Activated CD4-positive, CD25-positive, alpha-beta regulatory T cell treated with anti-CD3 and anti-CD28 coated beads, Interleukin-2, amount 50 U/mL, for 72 hours (primary cell): ENCODE data around the gene SIAH2.

ENCODE experiments used
- DNase-seq: peaks from one replicate; pipeline ENCODE4 v3.0.0; 2021

The SIAH2 gene

DNA sequence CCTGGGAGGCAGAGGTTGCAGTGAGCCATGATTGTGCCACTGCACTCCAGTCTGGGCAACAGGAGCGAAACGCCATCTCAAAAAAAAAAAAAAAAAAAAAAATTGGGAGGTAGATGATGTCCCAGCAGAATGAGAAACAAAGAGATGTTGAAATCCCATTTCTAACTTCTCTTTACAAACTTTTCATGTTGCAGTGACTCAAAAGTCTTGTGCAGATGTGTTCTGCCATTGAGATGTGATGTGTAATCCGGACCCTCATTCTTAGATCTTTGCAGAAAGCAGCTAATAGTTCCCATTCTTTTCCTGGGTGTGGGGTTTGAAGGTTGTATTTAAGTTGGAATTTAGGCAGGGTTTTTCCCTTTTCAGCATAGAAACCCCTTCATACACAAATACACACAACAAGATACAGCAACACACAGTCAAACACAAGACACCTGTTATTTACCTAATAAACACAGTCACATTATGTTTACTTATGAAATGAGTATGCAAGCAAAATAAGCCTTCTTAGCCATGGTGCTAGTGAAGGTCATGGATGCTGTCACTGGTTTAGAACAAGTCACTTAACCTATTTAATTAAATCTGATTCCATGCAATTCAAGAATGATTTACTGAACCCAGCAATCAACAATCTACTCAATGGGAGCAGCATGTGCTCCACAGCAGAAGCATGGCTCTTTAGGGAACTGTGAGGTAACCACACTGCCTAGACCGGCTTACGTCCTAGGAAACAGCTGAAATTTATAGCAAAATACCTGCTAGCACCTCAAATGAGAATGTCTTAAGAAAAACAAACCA is 14.9 kb downstream of the SIAH2 start:
- DNase-seq: no peak

DNA sequence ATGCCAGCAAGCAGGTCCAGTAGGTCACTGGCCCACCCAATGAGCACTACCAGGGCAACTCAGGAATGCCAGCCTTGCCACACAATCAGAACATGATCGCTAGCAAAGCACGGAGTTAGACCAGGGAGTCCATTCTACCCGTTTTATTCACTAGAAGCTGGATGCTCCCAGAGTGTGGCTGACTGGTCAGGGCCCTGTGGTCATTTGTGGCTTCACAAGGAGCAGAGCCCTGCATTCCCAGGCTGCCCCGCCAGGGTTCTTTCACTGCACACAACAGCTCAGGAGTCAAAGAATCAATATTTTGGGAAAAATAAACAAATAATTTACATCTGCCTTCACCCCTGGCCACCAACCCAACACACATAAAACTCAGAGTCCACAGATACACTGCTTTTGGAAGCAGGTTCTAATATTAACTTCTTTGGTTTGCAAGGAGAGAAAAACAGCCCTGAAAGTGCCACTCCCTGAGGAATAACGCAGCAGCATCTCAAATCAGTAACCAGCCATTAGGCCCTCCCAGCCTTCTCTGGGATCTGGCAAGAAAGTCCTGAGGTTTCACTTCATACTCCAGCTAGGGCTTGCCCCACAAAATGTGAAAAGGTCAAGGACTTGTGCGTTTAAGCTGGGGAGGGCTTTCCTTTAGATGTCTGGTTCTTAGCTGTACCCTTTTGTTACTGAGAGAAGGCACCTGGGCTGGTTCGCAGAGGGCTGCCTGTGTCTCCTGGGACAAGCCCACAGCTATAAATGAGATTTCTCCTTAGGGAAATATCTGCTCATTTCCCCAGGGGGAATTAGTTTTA is 16.0 kb downstream of the SIAH2 start:
- DNase-seq: no peak

GRCh38 chr3:150745832-150746231 is 17.1 kb downstream of the SIAH2 start:
- no peak for DNase-seq

DNA sequence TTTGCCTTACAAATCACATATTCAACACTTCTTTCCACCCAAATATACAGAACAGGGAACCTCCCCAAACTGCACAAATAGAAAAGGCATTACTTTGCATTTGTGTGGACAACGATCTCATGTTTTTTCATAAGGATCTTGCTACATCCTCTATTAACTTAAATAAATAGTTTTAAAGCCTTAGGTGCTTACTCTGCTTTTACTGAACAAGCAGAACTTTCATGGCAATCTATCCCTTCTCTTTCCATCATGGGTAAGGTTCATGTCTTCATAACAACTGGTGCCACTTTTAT is 18.1 kb downstream of the SIAH2 start:
- no peak for DNase-seq

DNA sequence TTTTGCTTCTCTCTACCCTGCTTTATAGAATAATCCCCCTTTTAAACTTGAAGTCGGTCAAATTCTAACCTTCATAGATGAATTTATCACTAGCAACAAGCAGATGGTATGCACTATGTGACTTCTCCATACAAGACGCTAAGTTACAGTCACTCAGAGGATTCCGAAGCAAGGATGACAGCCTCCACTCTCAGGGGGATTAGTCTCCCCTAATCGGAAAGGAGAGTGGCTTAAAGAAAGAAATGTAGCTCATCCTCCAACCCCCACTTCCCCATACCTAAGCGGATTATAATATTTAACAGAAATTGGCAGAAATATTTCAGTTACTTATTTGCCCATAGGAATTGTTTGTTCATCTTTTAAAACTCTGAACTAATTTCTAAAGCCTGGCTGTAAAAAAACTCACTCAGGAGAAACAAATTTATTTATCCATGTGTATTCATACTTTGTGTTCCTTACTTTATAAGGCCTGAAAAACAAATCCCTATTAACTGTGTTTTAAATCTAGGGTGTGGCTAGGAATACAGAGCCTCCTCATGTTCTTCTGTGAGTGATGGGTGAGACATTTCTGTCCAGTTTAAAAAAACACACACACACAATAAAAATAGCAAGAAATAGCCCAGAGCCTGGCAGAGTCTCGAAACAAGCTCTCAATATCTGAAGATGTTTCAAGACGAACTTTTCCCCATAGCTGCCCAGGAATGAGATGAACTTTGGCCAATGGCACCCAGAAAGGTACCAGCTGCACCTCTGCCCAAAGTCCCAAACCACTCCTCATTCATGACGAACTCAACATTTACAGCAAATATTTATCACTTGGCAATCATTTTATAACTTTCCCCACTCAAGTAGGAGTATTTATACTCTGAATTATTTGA is 18.7 kb downstream of the SIAH2 start:
- DNase-seq: no peak

- DNase-seq: no peak
Measured at GRCh38 chr3:150743508-150743907, 19.5 kb downstream of the SIAH2 start.

DNA sequence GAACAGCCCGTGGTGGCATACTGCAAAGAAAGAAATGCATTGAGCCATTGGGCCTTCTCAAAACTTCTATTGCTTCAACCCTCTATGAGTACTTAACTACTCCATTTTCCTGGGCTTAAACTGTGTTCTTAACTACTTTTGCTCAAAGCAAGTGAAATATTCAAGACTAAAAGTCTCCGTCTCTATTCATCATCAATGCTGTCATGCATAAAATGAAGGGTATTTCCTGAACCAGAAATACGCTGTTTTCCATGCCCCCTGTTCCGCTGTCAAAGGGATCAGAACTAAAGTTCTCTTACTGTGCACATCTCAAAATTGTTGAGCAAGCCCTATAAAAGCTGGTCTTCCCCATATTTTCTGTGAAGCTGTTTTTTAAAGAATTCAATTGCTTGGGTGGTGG is 20.3 kb downstream of the SIAH2 start:
- no peak for DNase-seq

DNA sequence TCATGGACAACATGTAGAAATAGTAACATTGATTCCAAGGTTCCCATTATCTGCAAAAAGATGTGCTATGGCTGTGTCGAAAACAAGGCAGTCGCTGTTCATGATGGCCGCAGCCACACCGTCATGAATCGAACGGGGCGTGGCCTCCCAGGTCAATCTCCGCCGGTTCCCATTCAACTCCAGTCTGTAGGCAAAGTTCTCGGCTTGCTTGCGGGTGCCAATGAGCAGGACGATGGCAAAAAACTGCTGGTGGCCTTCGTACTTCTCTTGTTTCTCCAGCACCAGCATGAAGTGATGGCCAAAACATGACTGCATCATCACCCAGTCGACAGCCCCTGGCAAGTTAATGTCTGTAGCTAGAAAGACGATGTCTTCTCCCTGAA is 20.8 kb downstream of the SIAH2 start:
- DNase-seq: no peak

- DNase-seq: no peak
Measured at GRCh38 chr3:150741497-150742140, 21.4 kb downstream of the SIAH2 start.

GRCh38 chr3:150740733-150741496 is 22.1 kb downstream of the SIAH2 start:
- no peak for DNase-seq

- no peak for DNase-seq
Measured at GRCh38 chr3:150739877-150740645, 22.9 kb downstream of the SIAH2 start.

DNA sequence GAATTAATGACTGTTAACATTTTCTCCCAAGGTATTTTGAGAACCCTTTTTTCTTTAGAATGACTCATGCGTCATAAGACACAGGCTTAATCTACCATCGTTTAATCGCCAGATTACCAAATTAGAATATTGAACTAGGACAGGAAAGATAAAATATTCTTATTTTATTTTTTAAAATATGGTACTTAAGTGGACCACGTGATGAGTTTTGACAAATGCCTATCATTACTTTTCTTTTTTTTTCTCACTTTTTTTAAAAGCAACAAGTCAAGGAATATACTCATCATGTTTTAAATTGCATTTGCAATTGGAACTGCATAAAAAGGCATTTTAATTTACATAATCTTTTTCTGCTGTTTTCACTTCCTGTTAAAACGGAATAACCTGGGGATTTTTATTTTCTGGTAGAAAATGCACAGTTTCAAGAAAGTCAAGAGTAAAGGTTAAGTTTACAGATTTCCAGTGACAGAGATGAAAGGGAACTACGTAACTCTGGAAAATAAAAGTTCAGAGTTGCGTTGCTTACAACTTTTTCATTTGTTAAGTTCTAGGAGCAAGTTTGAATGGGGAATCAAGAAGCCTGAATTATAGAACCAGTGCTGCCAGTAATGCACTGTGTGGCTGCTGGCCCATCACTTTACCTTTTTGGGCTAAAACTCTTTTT is 23.6 kb downstream of the SIAH2 start:
- no peak for DNase-seq

- DNase-seq: no peak
Measured at GRCh38 chr3:150738688-150739087, 24.3 kb downstream of the SIAH2 start.

DNA sequence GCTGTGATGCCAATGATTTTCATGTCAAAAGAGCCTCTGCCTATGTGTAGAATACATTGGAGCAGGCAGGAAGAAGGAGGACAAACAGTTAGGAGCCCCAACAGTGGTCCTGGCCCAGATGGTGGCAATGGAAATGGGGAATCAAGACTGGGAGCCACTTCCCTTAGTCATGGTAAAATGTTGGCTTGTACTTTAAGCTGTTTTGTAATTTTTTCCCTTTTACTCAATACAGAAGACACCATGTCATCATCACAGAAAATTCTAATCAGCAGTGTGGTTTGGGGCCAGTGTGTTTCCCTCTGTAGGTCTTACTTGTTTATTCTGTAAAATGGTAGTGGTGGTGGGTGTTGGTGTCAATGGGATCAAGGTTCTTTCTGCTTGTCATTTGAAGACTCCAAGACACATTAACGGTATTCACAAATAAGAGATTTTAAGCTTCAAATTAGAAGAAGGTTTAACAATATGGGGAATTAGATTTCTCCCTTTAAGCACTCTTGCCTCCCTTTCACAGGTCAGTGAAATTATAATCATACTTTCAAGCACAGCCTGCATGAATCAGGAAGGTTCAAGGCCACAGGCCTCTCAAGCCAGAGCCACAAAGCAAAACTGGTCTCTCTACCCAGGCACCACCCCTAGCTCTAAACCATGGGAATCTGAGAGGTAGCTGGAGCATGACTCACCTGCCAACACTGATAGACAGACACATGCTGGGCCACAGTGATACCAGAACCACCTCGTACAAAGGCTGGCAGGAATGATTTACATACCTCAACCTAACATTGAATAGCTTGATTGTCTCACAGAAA is 24.9 kb downstream of the SIAH2 start:
- DNase-seq: no peak

DNA sequence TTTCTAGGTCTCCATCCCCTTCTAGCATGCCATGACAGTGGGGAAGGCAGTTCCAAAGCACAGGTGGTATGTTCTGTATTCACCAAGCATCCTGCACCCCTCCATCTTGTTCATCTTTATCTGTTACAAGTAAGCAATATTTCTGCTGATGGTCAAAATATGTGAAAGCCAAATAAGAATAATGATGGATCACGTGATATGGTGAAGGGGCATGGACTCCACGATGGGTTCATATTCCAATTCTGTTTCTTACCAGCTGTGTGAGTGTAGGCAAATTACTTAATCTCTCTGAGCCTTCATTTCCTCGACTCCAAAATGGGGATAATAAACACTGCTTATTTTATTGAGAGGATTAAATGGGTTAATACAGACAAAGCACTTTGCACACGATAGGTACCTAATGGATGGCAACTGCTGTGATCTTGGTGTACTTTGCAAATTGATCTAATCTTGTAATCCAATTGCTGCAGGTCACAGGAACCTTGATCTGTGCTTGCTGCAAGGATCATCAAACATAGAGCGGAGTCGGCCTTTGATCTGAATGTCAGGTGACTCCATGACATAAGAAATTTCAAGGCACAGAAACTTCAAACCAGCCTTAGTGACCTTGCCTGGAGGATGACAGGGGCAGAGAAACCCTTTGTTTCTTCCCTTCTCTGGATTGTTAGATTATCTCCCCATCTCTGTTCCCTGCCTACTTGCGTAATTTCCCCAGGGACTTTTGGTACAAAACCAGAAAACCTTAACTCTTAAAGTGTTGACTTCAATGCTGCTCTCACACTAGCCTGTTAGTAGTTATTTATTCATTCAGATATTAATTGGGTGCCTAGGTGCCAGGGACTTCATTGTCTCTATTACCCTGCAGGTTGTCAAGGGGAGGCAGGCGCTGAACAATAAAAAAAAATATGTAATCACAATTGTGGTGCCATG is 25.8 kb downstream of the SIAH2 start:
- no peak for DNase-seq

DNA sequence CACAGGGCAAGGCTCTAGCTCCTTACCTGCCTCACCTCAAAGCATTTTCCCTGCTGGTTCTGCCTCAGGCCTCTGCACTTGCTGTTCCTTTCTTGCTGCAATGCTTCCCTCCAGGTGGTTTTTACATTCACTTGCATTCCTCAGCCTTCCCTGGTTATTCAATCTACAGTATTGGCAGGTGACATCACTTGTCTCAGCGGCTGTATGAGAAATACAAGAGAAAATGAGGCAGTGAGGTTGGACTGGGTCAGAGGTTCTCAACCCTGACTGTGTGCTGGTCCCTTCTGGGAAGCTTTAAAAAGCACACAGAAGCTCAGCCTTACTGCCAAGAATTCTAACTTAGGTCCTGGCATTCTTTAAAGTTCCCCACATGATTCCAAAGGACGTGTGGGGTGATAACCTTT is 26.7 kb downstream of the SIAH2 start:
- no peak for DNase-seq

GRCh38 chr3:150734795-150735119 is 28.2 kb downstream of the SIAH2 start:
- no peak for DNase-seq

- DNase-seq: no peak
Measured at GRCh38 chr3:150733936-150734794, 28.8 kb downstream of the SIAH2 start.
